Stimulated activated CD4-positive, alpha-beta T cell treated with anti-CD3 and anti-CD28 coated beads, Interleukin-12 subunit alpha, Interleukin-12 subunit beta, amount 100 ng/mL, for 48 hours (primary cell): ENCODE results near the gene MICAL2.

ENCODE experiments used
- DNase-seq, 3 donors: peaks; one replicate each; pipeline ENCODE4 v3.0.0-alpha.2; 2020; ENCODE audit warnings: low read depth in 2 of 3, low spot score in 1 of 3

Gene MICAL2

GRCh38 chr11:12110201-12110713 lies at the start of gene MICAL2:
TSS of gene MICAL2 (plus strand) at chr11:12110590. CDS start at chr11:12162156, 51,566 bp downstream.
- DNase-seq = peak; percentile 74 to 86 (median 77)

- no peak for DNase-seq
Measured at GRCh38 chr11:12061851-12062560, 48.4 kb upstream of the MICAL2 start.

DNA sequence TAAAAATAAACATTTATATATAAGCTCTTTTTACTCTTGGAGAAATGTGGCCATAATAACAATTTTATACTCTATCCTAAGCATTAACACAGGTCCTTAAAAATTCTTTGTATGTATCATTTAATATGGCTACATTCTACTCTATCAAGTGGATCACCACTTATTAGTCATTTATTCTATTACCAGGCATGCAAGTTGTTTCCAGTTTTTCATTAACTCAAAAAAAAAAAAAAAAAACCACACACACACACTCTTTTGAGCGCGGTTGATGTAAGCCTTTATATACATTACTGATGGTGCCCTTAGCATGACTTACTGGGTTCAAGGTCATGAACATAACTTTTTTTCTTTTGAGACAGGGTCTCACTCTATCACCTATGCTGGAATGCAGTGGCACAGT lies 47.1 kb upstream of the MICAL2 start:
- no peak for DNase-seq

- DNase-seq = no peak
Measured at GRCh38 chr11:12064136-12064953, 46.0 kb upstream of the MICAL2 start.

GRCh38 chr11:12064954-12065280 lies 45.5 kb upstream of the MICAL2 start:
- DNase-seq = no peak

- no peak for DNase-seq
Measured at GRCh38 chr11:12066056-12066798, 44.2 kb upstream of the MICAL2 start.

GRCh38 chr11:12066799-12067508 lies 43.4 kb upstream of the MICAL2 start:
- DNase-seq = no peak

DNA sequence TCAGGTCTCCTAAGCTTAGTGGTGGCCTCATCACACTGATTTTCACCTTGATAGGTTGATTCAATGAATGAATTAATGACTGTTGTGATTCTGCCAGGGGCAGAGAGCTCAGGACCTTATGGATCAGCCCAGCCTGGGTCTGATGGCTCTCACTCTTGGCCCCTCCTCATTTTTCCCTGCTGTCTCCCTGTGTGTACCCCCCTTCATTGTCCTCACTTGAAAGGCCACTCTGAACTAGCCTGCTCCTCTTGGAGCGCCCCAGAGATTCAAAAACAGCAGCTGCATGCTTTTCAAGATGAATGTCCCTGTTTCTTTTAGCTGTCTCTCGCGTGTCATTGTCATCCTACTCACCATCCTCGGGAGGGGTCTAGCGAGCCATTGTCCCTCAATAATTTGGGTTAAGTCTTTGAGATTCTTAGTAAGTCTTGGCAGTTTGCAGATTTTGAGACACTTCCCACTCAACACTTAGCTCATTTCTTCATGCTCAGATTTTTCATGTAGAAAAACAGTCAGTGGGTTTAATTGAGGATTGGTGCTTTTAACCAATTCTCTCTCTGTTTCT lies 42.5 kb upstream of the MICAL2 start:
- no peak for DNase-seq

- DNase-seq = no peak
Measured at GRCh38 chr11:12069066-12069676, 41.2 kb upstream of the MICAL2 start.

GRCh38 chr11:12070446-12071267 lies 39.7 kb upstream of the MICAL2 start:
- DNase-seq = no peak

- no peak for DNase-seq
Measured at GRCh38 chr11:12071574-12071973, 38.8 kb upstream of the MICAL2 start.

DNA sequence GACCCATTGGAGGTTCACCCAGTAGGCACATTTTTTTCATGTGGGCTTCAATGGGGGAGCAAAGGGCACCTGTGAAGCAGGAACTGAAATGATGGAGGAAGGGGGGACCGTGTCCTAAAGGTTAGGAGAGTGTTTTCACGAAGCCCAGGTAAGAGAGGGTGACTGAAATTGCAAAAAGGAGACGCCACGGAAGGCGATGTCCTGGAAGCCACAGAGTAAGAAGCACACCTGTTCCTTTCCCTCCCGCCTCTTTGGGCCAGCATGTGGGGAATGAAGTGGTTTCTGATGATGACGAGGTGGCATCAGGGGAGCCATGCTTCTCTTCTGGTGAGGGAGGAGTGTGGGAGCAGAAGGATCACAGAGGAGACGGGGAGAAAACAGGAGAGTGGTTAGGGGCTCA lies 37.0 kb upstream of the MICAL2 start:
- DNase-seq = no peak

GRCh38 chr11:12073886-12074285 lies 36.5 kb upstream of the MICAL2 start:
- no peak for DNase-seq

DNA sequence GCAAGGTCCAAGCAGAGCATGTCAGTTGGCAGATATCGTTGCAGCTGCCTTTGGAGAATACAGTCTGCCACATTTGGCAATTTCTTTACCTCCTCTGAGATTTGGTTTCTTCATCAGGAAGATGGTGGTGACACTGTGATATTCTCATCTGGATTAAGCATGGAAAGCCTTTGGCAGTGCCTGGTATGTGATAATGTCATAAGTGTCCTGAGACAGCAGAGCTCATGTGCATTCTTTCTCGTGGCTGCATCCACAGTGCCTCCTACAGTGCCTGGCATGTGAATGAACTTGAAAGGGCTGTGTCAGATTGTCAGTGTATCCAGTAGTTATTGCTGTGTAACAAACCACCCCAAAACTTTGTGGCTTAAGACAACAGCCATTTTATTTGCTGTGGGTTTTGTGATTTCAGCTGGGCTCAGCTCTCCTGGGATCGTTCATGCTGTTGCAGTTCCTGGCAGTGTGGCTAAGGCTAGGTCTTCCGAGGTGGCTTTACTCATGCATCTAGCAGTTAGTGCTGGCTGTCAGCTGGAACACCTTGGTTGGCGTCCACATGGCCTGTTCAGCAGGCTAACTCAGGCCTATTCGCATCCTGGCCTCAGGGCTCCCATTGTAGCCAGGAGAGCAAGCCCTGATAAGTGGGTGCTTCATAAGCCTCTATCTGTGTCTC lies 35.7 kb upstream of the MICAL2 start:
- no peak for DNase-seq

DNA sequence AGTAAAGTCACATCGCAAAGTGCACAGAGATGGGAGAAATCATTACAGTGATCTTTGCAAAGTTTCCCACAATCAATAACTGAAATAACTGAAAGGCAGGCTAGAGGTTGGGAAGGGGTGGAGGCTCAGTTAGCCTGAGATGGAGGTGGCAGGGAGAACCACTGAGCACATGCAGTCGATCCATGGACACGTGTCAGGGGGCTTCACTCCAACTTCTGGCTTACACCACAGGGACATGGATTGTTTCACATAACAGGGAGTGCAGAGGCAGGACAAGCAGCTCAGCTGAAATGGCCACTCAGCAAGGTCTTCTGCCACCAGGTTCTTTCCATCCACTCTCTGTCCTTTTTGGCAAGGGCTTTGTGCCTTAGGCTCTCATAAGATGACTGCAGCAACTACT lies 35.1 kb upstream of the MICAL2 start:
- no peak for DNase-seq

DNA sequence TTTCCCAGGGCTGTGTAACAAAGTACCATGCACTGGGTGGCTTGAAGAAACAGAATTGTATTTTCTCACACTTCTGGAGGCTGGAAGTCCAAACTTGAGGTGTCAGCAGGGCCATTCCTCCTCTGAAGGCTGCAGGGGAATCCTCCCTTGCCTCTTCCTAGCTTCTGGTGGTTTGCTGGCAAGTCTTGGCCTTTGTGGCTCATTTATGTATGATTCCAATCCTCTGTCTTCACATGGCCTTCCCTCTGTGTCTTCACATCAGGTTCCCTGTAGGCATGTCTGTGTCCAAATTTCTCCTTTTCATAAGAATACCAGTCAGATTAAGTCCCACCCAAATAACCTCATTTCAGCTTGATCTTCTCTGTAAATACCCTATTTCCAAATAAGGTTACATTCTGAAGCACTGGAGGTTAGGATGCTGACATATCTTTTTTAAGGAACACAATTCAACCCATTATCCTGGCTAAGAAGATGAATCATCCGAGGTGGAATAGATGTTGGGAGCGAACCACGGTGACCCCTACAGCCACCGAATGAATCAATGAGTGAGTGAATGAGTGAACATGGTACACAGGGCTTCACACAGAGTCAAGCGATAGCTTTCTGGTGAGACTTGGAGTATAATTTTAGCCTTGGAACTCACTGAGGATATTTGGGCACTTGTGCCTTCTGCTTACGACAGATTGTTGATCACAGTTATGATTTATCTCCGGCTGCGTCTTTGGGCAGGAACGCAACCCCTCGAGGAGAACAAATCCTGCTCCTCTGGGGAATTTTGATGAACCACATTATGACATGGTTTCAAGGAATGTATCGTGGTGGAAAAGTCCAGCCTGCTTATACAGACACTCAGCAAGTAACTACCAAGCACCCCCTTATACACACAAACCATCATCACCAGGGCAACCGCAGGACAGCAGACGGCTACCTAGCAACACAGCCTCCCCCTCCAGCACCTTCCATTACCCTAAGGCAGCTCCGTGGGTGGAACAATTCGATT lies 34.3 kb upstream of the MICAL2 start:
- no peak for DNase-seq

GRCh38 chr11:12076840-12077534 lies 33.4 kb upstream of the MICAL2 start:
- no peak for DNase-seq
